GM21367 (cell line): ENCODE data around the gene GPLD1.

Source experiments
- ATAC-seq: cut with Tn5 transposase; IDR thresholded peaks from one replicate; pipeline ENCODE4 v1.9.1; 2021; ENCODE audit not compliant: unreplicated experiment

Gene GPLD1

DNA sequence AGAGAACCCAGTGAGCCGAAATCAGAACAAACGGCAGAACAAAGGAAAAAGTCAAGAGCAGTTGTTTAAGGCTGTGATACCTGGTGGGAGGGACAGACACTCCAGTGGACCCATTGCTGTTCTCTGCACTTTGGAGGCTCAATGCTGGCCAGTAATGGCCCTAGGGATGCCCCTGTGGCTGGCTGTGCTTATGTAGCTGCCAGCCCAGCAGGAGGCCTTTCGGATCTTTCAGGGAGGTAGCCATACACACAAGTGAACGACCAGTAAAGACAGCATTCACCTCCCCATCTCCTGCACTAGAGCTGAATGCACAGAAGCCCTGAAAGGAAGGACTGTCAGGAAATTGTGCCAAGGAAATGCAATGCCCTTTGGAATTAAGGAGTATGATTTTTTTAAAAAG lies 34.3 kb downstream of the GPLD1 start:
- ATAC-seq: no peak

GRCh38 chr6:24454452-24454851 lies 34.9 kb downstream of the GPLD1 start:
- no peak for ATAC-seq

DNA sequence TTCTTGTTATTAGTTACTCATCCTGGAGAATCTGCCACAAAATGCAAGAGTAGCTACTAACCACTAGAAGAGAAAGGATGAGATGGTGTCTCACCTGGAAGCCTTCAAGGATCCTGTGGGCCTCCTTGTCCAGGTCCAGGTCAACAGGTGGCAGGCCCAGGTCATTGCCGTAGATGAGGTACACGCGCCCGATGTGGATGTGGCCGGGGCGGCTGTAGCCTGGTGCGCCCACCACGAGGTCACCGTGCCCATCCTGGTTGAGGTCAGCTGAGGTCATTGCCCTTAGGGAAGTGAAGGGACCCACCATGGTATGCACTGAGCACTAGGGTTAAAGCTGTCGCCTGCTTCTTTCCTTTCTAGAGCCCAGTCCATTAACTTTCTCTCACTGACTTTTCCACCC lies 35.5 kb downstream of the GPLD1 start:
- ATAC-seq: no peak

GRCh38 chr6:24451581-24452388 lies 37.6 kb downstream of the GPLD1 start:
- ATAC-seq: no peak

DNA sequence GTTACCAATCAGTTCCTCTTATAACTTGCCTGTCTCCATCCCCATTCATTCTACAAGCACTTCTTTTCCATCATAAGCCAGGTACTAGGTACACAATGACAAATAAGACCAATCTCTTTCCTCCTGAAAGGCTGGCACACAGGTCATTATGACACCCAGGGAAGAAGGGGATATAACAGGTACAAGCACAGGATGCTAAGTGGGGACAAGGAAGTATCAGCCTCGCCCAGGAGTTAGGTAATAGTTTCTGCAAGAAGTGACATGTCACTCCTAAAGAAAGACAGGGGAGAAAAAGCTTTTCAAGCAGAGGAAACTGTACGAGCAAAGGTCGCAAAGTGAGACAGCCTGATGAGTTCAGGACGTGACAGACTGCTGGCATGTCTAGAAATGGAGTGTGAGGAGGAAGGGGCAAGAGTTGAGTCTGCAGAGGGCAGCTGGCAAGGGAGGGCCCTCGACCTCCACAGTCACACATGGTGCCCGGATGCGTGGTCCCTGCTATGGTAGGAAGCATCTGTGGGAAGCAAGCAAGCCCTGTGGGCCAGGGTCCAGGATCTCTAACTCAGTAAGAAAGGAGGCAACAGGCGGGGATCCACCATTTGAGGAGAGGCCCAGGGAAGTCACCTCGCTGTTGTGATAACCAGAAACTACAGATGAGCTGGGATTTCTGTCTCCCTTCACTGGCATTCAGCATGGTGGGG lies 40.4 kb downstream of the GPLD1 start:
- no peak for ATAC-seq

GRCh38 chr6:24448396-24448795 lies 41.0 kb downstream of the GPLD1 start:
- ATAC-seq: no peak

DNA sequence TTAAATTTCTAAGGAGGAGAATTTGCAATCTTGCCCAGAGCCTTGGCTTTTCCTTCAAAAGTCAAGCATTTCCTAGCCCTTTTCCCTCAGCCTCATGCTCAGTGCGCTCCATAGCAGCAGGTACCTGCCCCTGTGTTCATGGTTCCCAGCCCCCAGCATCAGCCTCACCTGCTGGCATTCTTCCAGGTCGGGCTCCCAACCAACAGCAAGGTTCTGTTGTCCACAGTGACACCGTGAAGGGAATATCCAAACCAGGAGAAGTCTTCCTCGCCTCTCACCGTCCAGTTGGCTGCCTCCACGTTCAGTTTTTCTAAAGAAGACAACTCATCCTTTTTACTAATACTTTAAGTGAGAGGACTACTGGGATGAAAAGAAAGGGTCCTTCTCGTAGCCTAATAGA lies 42.7 kb downstream of the GPLD1 start:
- no peak for ATAC-seq

GRCh38 chr6:24445704-24446103 lies 43.7 kb downstream of the GPLD1 start:
- ATAC-seq: no peak

DNA sequence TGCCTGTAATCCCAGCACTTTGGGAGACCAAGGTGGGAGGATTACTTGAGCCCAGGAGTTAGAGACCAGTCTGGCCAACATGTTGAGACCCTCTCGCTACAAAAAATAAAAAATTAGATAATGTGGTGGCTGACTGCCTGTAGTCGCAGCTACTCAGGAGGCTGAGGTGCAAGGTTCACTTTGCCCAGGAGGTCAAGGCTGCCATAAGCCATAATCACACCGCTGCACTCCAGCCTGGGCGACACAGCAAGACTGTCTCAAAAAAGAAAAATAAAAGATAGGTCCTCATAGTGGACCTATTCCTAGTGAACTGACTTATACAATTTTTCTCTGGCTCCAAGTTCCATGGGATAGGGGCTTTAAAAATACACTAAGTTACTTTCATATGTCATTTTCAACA lies 44.8 kb downstream of the GPLD1 start:
- no peak for ATAC-seq

GRCh38 chr6:24441599-24441904 lies 47.8 kb downstream of the GPLD1 start:
- no peak for ATAC-seq

GRCh38 chr6:24440897-24441598 lies 48.3 kb downstream of the GPLD1 start:
- ATAC-seq: no peak

DNA sequence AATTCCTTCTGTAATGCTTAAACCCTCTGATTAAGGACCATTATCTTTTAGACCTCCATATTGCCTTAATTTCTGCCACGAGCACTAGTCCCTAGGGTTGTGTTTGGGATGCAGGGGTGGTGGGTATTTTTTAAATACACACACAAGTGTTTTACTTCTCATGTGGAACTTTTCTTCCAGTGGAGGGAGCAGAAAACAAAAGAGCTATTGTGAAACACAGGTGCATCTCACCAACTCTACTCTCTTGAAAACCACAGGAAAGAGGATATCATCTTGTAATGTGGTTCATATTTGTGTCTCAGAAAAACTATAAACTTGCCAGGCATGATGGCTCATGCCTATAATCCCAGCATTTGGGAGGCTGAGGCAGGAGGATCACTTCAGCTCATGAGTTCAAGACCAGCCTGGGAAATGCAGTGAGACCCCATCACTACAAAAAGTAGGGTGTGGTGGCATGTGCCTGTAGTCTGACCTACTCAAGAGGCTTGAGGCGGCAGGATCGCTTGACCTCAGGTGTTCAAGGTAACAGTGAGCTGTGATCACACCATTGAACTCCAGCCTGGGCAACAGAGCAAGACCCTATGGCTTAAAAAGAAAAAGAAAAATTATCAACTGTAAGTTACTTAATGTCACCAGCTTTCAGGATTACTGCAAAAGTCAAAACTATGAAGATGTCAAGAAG lies 49.4 kb downstream of the GPLD1 start:
- no peak for ATAC-seq

GRCh38 chr6:24436979-24437378 lies 52.4 kb downstream of the GPLD1 start:
- ATAC-seq: no peak

- no peak for ATAC-seq
Measured at GRCh38 chr6:24432611-24433010, 56.8 kb downstream of the GPLD1 start.

DNA sequence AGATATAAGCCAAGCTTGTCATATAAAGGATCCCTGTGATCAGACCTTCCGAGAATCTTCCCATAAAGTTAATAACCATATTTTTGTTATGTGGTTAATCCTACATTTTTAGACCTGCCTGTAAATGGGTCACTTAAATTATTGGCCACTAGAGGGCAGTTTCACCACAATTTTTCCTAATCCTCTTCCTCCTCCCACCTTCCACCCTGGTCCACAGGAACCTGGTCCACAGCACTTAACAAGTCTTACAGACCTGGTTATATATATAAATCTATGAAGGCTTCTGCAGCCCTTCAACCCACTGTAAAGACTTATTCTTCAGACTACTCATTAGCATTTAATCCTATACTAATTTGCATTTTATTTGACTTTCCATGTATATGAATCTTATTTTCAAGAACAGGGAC lies 58.3 kb downstream of the GPLD1 start:
- ATAC-seq: no peak

DNA sequence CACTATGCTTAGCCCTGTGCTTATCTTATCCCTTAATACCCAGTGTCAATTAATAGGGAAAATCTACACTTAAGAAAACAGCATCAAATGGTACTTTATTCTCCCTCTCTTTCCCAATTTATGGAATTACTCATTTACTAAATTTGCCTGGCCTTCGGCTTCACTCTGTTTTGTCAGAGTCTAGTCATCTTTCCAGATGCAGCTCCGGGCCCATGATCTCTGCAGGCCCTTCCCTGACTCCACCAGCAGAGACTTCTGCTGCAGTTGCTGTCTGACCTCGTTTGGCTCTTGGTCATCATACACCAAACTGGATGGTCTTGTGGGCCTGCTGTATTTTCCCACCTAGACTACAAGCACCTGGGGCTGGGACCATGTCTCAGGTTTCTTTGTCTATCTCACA lies 59.3 kb downstream of the GPLD1 start:
- no peak for ATAC-seq

GRCh38 chr6:24429146-24429545 lies 60.2 kb downstream of the GPLD1 start:
- no peak for ATAC-seq

GRCh38 chr6:24428615-24429014 lies 60.8 kb downstream of the GPLD1 start:
- no peak for ATAC-seq

- no peak for ATAC-seq
Measured at GRCh38 chr6:24426729-24427446, 62.5 kb downstream of the GPLD1 start.

GRCh38 chr6:24425091-24425490 lies 64.3 kb downstream of the GPLD1 start:
- ATAC-seq: no peak

- ATAC-seq: no peak
Measured at GRCh38 chr6:24419526-24419925, 69.9 kb downstream of the GPLD1 start.
